ENCODE results near the gene UNCX.

The UNCX gene

GRCh38 chr7:1228545-1229201, 4.0 kb upstream of the UNCX start:
- Histone ChIP-seq H3K23ac (ENCODE audit: low read length in 2 of 2) (no peak overlapping the region), H2BK120ac (ENCODE audit: low read depth, low read length) (no peak overlapping the region), H3K14ac (ENCODE audit: low read length in 2 of 2) (no peak overlapping the region), H2AK5ac (ENCODE audit: low read length, severe bottlenecking) (no peak overlapping the region), H3K4me3 (ENCODE audit: insufficient read depth in 1 of 2, low read depth in 1 of 2, low read length in 2 of 2) (no peak overlapping the region), H3K27ac (ENCODE audit: low read length, poor library complexity, severe bottlenecking) (no peak overlapping the region), H2BK5ac (ENCODE audit: low read depth, low read length, poor library complexity, severe bottlenecking) (no peak overlapping the region), H4K91ac (ENCODE audit: low read length) (no peak overlapping the region), H3K36me3 (ENCODE audit: control insufficient read depth in 1 of 2, insufficient read depth in 2 of 2, low read depth in 1 of 2, low read length in 2 of 2) (no peaks in the 10 kb centered on the region), H2AFZ (ENCODE audit: low read depth, low read length) (no peak overlapping the region), H4K8ac (ENCODE audit: low read length) (no peak overlapping the region), H3K79me1 (replicated peaks; ENCODE audit: low read length, poor library complexity, severe bottlenecking) (no peaks in the 10 kb centered on the region), H3K9me3 (ENCODE audit: control insufficient read depth, low read length) (peaks cover 5% of the 10 kb centered on the region), H3K27me3 (ENCODE audit: control insufficient read depth in 1 of 2, insufficient read depth in 1 of 2, low read length in 2 of 2) (peaks cover 82 to 83% of the 10 kb centered on the region in 2 experiments), H3K4me1 (ENCODE audit: control insufficient read depth, insufficient read depth, low read depth, low read length) (peaks cover 13% of the 10 kb centered on the region), H3K18ac (ENCODE audit: low read depth in 1 of 2, low read length in 2 of 2) (no peak overlapping the region), H3K9ac (ENCODE audit: low read length) (no peak overlapping the region), H2BK15ac (ENCODE audit: low read depth, poor library complexity, severe bottlenecking) (no peak overlapping the region), H2BK12ac (ENCODE audit: low read length in 2 of 2) (no peak overlapping the region), H3K4me2 (ENCODE audit: low read length, poor library complexity, severe bottlenecking) (no peak overlapping the region), H3K4ac (ENCODE audit: low read depth in 1 of 2, low read length in 2 of 2) (no peak overlapping the region)
- no peak for DNase-seq
- 9% methylated on average over 7 of the region's 17 CpGs for WGBS

DNA sequence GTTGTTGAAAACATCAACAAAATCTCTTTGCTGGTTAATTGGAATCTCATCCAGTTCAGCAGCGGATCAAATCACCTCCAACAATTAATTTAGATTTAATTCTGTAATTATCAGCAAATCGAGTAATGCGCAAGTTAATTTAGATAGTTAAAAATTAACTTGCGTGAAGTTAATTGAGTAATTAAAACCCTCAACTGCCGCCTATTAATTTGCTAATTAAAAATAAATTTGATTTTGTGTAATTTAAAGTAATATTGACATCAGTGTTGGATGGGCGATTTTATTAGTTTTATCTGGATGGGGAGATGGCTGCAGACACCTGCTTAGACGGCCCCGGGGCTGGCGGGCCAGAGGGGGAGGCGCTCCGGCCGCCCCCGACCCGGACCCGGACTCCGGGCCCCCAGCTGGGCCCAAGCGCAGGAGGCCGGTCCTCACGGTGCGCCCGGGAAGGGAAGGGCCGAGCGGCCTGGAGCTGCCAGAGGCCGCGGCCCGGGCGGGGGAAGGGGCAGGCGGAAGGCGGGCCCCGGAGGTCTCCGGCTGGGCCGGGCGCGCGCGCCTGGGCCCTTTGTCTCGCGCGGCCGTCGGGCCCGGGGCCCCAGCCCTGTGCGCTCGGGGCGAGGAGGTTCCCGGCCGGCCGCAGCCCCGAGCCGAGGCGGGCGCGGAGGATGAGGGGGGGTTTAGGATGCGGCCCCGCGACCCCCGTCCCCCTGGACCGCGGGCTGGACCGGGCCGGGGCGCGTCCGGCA, 3.3 kb upstream of the UNCX start:
- no peak overlapping the region for H3K4ac ChIP-seq (ENCODE audit: low read depth in 1 of 2, low read length in 2 of 2)
- no peak for DNase-seq
- H2BK15ac ChIP-seq (ENCODE audit: low read depth, poor library complexity, severe bottlenecking), result no peak overlapping the region
- no peaks in the 10 kb centered on the region for H3K79me1 ChIP-seq (replicated peaks; ENCODE audit: low read length, poor library complexity, severe bottlenecking)
- H3K9me3 ChIP-seq (ENCODE audit: control insufficient read depth, low read length), result peaks cover 5% of the 10 kb centered on the region
- no peak overlapping the region for H2BK120ac ChIP-seq (ENCODE audit: low read depth, low read length)
- no peaks in the 10 kb centered on the region for H3K36me3 ChIP-seq (ENCODE audit: control insufficient read depth in 1 of 2, insufficient read depth in 2 of 2, low read depth in 1 of 2, low read length in 2 of 2)
- H3K4me2 ChIP-seq (ENCODE audit: low read length, poor library complexity, severe bottlenecking), result no peak overlapping the region
- no peak overlapping the region for H3K23ac ChIP-seq (ENCODE audit: low read length in 2 of 2)
- H3K14ac ChIP-seq (ENCODE audit: low read length in 2 of 2), result no peak overlapping the region
- no peak overlapping the region for H2BK12ac ChIP-seq (ENCODE audit: low read length in 2 of 2)
- H3K9ac ChIP-seq (ENCODE audit: low read length), result no peak overlapping the region
- peaks cover 12% of the 10 kb centered on the region for H3K4me1 ChIP-seq (ENCODE audit: control insufficient read depth, insufficient read depth, low read depth, low read length)
- H3K18ac ChIP-seq (ENCODE audit: low read depth in 1 of 2, low read length in 2 of 2), result no peak overlapping the region
- H3K27ac ChIP-seq (ENCODE audit: low read length, poor library complexity, severe bottlenecking), result no peak overlapping the region
- no peak overlapping the region for H2AK5ac ChIP-seq (ENCODE audit: low read length, severe bottlenecking)
- WGBS, result under 1% methylated on average over 27 of the region's 64 CpGs
- H2AFZ ChIP-seq (ENCODE audit: low read depth, low read length), result no peak overlapping the region
- H4K91ac ChIP-seq (ENCODE audit: low read length), result no peak overlapping the region
- no peak overlapping the region for H3K4me3 ChIP-seq (ENCODE audit: insufficient read depth in 1 of 2, low read depth in 1 of 2, low read length in 2 of 2)
- H2BK5ac ChIP-seq (ENCODE audit: low read depth, low read length, poor library complexity, severe bottlenecking), result no peak overlapping the region
- no peak overlapping the region for H4K8ac ChIP-seq (ENCODE audit: low read length)
- peaks cover 82 to 83% of the 10 kb centered on the region in 2 experiments for H3K27me3 ChIP-seq (ENCODE audit: control insufficient read depth in 1 of 2, insufficient read depth in 1 of 2, low read length in 2 of 2)

DNA sequence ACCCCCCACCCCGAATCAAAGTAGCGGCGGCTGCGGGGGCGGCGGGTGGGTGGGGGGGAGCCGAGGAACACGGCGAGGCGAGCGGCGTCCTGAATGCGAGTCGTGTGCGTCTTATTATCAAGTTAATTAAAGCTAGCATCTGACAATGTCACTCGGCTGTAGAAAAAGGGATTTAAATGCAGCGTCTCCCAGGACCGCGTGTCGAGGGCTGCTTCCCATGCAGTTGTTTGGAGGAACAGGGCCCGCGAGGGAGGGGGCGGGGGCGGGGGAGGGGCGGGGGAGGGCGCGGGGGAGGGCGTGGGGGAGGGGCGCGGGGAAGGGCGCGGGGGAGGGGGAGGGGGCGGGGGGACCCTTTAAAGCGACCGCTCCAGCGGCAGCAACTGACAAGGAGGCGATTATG, 2.7 kb upstream of the UNCX start:
- no peak overlapping the region for H2BK12ac ChIP-seq (ENCODE audit: low read length in 2 of 2)
- peaks cover 10% of the 10 kb centered on the region for H3K4me1 ChIP-seq (ENCODE audit: control insufficient read depth, insufficient read depth, low read depth, low read length)
- H3K23ac ChIP-seq (ENCODE audit: low read length in 2 of 2), result no peak overlapping the region
- no peak overlapping the region for H2AK5ac ChIP-seq (ENCODE audit: low read length, severe bottlenecking)
- H3K27me3 ChIP-seq (ENCODE audit: control insufficient read depth in 1 of 2, insufficient read depth in 1 of 2, low read length in 2 of 2), result peaks cover 82 to 83% of the 10 kb centered on the region in 2 experiments
- no peak overlapping the region for H4K8ac ChIP-seq (ENCODE audit: low read length)
- H2BK15ac ChIP-seq (ENCODE audit: low read depth, poor library complexity, severe bottlenecking), result no peak overlapping the region
- 0% methylated on average over 6 of the region's 37 CpGs for WGBS
- peaks cover 5% of the 10 kb centered on the region for H3K9me3 ChIP-seq (ENCODE audit: control insufficient read depth, low read length)
- H3K4me2 ChIP-seq (ENCODE audit: low read length, poor library complexity, severe bottlenecking), result no peak overlapping the region
- H2AFZ ChIP-seq (ENCODE audit: low read depth, low read length), result no peak overlapping the region
- no peaks in the 10 kb centered on the region for H3K36me3 ChIP-seq (ENCODE audit: control insufficient read depth in 1 of 2, insufficient read depth in 2 of 2, low read depth in 1 of 2, low read length in 2 of 2)
- H4K91ac ChIP-seq (ENCODE audit: low read length), result no peak overlapping the region
- no peak overlapping the region for H3K14ac ChIP-seq (ENCODE audit: low read length in 2 of 2)
- H3K27ac ChIP-seq (ENCODE audit: low read length, poor library complexity, severe bottlenecking), result no peak overlapping the region
- no peak overlapping the region for H2BK120ac ChIP-seq (ENCODE audit: low read depth, low read length)
- H3K79me1 ChIP-seq (replicated peaks; ENCODE audit: low read length, poor library complexity, severe bottlenecking), result no peaks in the 10 kb centered on the region
- H3K18ac ChIP-seq (ENCODE audit: low read depth in 1 of 2, low read length in 2 of 2), result no peak overlapping the region
- H3K9ac ChIP-seq (ENCODE audit: low read length), result no peak overlapping the region
- H3K4me3 ChIP-seq (ENCODE audit: insufficient read depth in 1 of 2, low read depth in 1 of 2, low read length in 2 of 2), result no peak overlapping the region
- no peak overlapping the region for H3K4ac ChIP-seq (ENCODE audit: low read depth in 1 of 2, low read length in 2 of 2)
- no peak for DNase-seq
- H2BK5ac ChIP-seq (ENCODE audit: low read depth, low read length, poor library complexity, severe bottlenecking), result no peak overlapping the region

GRCh38 chr7:1230411-1231213, 2.1 kb upstream of the UNCX start:
- no peak overlapping the region for H3K14ac ChIP-seq (ENCODE audit: low read length in 2 of 2)
- no peak overlapping the region for H3K4me3 ChIP-seq (ENCODE audit: insufficient read depth in 1 of 2, low read depth in 1 of 2, low read length in 2 of 2)
- no peak overlapping the region for H4K8ac ChIP-seq (ENCODE audit: low read length)
- no peak overlapping the region for H3K4me2 ChIP-seq (ENCODE audit: low read length, poor library complexity, severe bottlenecking)
- peaks cover 10% of the 10 kb centered on the region for H3K4me1 ChIP-seq (ENCODE audit: control insufficient read depth, insufficient read depth, low read depth, low read length)
- H3K27me3 ChIP-seq (ENCODE audit: control insufficient read depth in 1 of 2, insufficient read depth in 1 of 2, low read length in 2 of 2), result peaks cover 82 to 84% of the 10 kb centered on the region in 2 experiments
- no peak overlapping the region for H3K23ac ChIP-seq (ENCODE audit: low read length in 2 of 2)
- H2BK120ac ChIP-seq (ENCODE audit: low read depth, low read length), result no peak overlapping the region
- H3K4ac ChIP-seq (ENCODE audit: low read depth in 1 of 2, low read length in 2 of 2), result no peak overlapping the region
- H4K91ac ChIP-seq (ENCODE audit: low read length), result no peak overlapping the region
- 4% methylated on average over 54 of the region's 64 CpGs for WGBS
- no peak overlapping the region for H2AFZ ChIP-seq (ENCODE audit: low read depth, low read length)
- no peaks in the 10 kb centered on the region for H3K36me3 ChIP-seq (ENCODE audit: control insufficient read depth in 1 of 2, insufficient read depth in 2 of 2, low read depth in 1 of 2, low read length in 2 of 2)
- H2AK5ac ChIP-seq (ENCODE audit: low read length, severe bottlenecking), result no peak overlapping the region
- H2BK12ac ChIP-seq (ENCODE audit: low read length in 2 of 2), result no peak overlapping the region
- no peak overlapping the region for H3K27ac ChIP-seq (ENCODE audit: low read length, poor library complexity, severe bottlenecking)
- H3K9ac ChIP-seq (ENCODE audit: low read length), result no peak overlapping the region
- DNase-seq, result no peak
- no peaks in the 10 kb centered on the region for H3K79me1 ChIP-seq (replicated peaks; ENCODE audit: low read length, poor library complexity, severe bottlenecking)
- H3K9me3 ChIP-seq (ENCODE audit: control insufficient read depth, low read length), result peaks cover 5% of the 10 kb centered on the region
- no peak overlapping the region for H2BK15ac ChIP-seq (ENCODE audit: low read depth, poor library complexity, severe bottlenecking)
- H3K18ac ChIP-seq (ENCODE audit: low read depth in 1 of 2, low read length in 2 of 2), result no peak overlapping the region
- H2BK5ac ChIP-seq (ENCODE audit: low read depth, low read length, poor library complexity, severe bottlenecking), result no peak overlapping the region
